Measurements from ENCODE around the gene PPP4R4. TPM values are rescaled to one million over a fixed set of nuclear protein-coding genes. Genes with fewer than 3 reads are reported as not detected.

Gene PPP4R4
- polyA plus RNA-seq, 5 donors: 0.54 to 1.1 (median 0.95) TPM

GRCh38 chr14:94306047-94306978, 132.2 kb downstream of the PPP4R4 start:
- no peak for DNase-seq

GRCh38 chr14:94307410-94307992, 133.4 kb downstream of the PPP4R4 start:
- DNase-seq: no peak

- DNase-seq: no peak
These were observed 135.6 kb downstream of the PPP4R4 start for GRCh38 chr14:94309721-94310120.

GRCh38 chr14:94310248-94310647, 136.1 kb downstream of the PPP4R4 start:
- no peak for DNase-seq

GRCh38 chr14:94312481-94313246, 138.5 kb downstream of the PPP4R4 start:
- no peak for DNase-seq

GRCh38 chr14:94313991-94314655, 140.0 kb downstream of the PPP4R4 start:
- DNase-seq: no peak

- no peak for DNase-seq
These were observed 140.8 kb downstream of the PPP4R4 start for GRCh38 chr14:94314890-94315289.

GRCh38 chr14:94316692-94317091, 142.6 kb downstream of the PPP4R4 start:
- no peak for DNase-seq

- no peak for DNase-seq
These were observed 143.1 kb downstream of the PPP4R4 start for GRCh38 chr14:94317259-94317658.

GRCh38 chr14:94320243-94320642, 146.1 kb downstream of the PPP4R4 start:
- DNase-seq: peak in 1 of 2 donors; percentile 6

GRCh38 chr14:94321421-94322271, 147.5 kb downstream of the PPP4R4 start:
- DNase-seq: no peak

- DNase-seq: no peak
These were observed 148.8 kb downstream of the PPP4R4 start, which contains the start of gene SERPINA6 for GRCh38 chr14:94322648-94323570. Gene SERPINA6, minus strand, starts transcription at chr14:94323336. Its CDS starts 8,688 bp downstream, at chr14:94314648.

- DNase-seq: no peak
These were observed 154.1 kb downstream of the PPP4R4 start for GRCh38 chr14:94328196-94328595.

Other genes starting within 250 kb of the PPP4R4 start
- under 1 TPM; 0.10 to 0.51 (median 0.21) TPM for gene FAM181A, start 247.0 kb upstream of the PPP4R4 start, polyA plus RNA-seq (ENCODE audit: insufficient read depth in 1 of 5, insufficient read length in 5 of 5, low replicate concordance in 1 of 5)
- gene ASB2, start 197.8 kb upstream of the PPP4R4 start, polyA plus RNA-seq (ENCODE audit: insufficient read depth in 1 of 5, insufficient read length in 5 of 5, low replicate concordance in 1 of 5): 1 to 10 TPM in 4 of 5 donors, under 1 TPM in 1; 0.43 to 2.9 (median 1.4) TPM
- gene CCDC197, start 177.0 kb upstream of the PPP4R4 start, polyA plus RNA-seq (ENCODE audit: insufficient read depth in 1 of 5, insufficient read length in 5 of 5, low replicate concordance in 1 of 5): not detected
- 1 to 10 TPM; 3.3 to 4.3 (median 3.6) TPM for gene OTUB2, start 148.0 kb upstream of the PPP4R4 start, polyA plus RNA-seq (ENCODE audit: insufficient read depth in 1 of 5, insufficient read length in 5 of 5, low replicate concordance in 1 of 5)
- 100 to 1,000 TPM; 129 to 148 (median 139) TPM for gene DDX24, start 93.1 kb upstream of the PPP4R4 start, polyA plus RNA-seq (ENCODE audit: insufficient read depth in 1 of 5, insufficient read length in 5 of 5, low replicate concordance in 1 of 5)
- 10 to 100 TPM; 23.2 to 31.4 (median 29.7) TPM for gene IFI27L1, start 93.0 kb upstream of the PPP4R4 start, polyA plus RNA-seq (ENCODE audit: insufficient read depth in 1 of 5, insufficient read length in 5 of 5, low replicate concordance in 1 of 5)
- gene IFI27, start 63.6 kb upstream of the PPP4R4 start, polyA plus RNA-seq (ENCODE audit: insufficient read depth in 1 of 5, insufficient read length in 5 of 5, low replicate concordance in 1 of 5): 10 to 100 TPM; 16.3 to 32.2 (median 28.6) TPM
- gene IFI27L2, start 44.7 kb upstream of the PPP4R4 start, polyA plus RNA-seq (ENCODE audit: insufficient read depth in 1 of 5, insufficient read length in 5 of 5, low replicate concordance in 1 of 5): 10 to 100 TPM; 29.9 to 42.4 (median 39.0) TPM
- gene SERPINA10, start 118.9 kb downstream of the PPP4R4 start, polyA plus RNA-seq (ENCODE audit: insufficient read depth in 1 of 5, insufficient read length in 5 of 5, low replicate concordance in 1 of 5): under 1 TPM; 0.05 to 0.39 (median 0.08) TPM
- gene SERPINA6, start 149.0 kb downstream of the PPP4R4 start, polyA plus RNA-seq (ENCODE audit: insufficient read depth in 1 of 5, insufficient read length in 5 of 5, low replicate concordance in 1 of 5): 1 to 10 TPM in 1 of 5 donors, under 1 TPM in 1, not detected in 3; 0.06 to 1.4 TPM
- not detected for gene SERPINA2, start 192.4 kb downstream of the PPP4R4 start, polyA plus RNA-seq (ENCODE audit: insufficient read depth in 1 of 5, insufficient read length in 5 of 5, low replicate concordance in 1 of 5)
- gene SERPINA1, start 214.3 kb downstream of the PPP4R4 start, polyA plus RNA-seq (ENCODE audit: insufficient read depth in 1 of 5, insufficient read length in 5 of 5, low replicate concordance in 1 of 5): 10 to 100 TPM in 1 of 5 donors, 1 to 10 TPM in 4; 4.6 to 98.6 (median 5.5) TPM